MM.1S (cell line): ENCODE results near the gene APBB2.

ENCODE experiments used
- EZH2 ChIP-seq: fragments of 300-600 bp; sonication (generic); optimal IDR thresholded peaks from 2 replicates; pipeline ENCODE3; 2017; ENCODE audit warnings: low read depth, mild to moderate bottlenecking, antibody characterized with exemption, low read length, mixed read lengths
- TF ChIP-seq, protein P1 (sequence below): fragments of 300-600 bp; sonication (generic); IDR thresholded peaks from 2 replicates; pipeline ENCODE4 v1.5.1; 2016; ENCODE audit warnings: antibody characterized with exemption, low read length, mixed read lengths

DNA sequence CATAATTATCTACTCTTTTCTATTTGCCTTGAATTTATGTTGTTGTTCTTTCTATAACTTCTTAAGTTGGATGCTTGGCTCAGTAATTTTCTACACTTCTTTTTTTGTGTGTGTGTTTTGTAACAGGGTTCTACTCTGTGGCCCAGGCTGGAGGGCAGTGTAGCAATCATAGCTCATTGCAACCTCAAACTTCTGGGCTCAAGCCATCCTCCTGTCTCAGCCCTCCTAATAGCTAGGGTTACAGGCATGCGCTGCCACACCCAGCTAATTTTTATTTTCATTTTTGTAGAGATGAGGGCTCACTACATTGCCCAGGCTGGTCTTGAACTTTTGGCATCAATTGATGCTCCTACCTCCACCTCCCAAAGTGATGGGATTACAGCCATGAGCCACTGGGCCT, 21.7 kb upstream of the APBB2 start:
- TF ChIP-seq, protein P1, sequence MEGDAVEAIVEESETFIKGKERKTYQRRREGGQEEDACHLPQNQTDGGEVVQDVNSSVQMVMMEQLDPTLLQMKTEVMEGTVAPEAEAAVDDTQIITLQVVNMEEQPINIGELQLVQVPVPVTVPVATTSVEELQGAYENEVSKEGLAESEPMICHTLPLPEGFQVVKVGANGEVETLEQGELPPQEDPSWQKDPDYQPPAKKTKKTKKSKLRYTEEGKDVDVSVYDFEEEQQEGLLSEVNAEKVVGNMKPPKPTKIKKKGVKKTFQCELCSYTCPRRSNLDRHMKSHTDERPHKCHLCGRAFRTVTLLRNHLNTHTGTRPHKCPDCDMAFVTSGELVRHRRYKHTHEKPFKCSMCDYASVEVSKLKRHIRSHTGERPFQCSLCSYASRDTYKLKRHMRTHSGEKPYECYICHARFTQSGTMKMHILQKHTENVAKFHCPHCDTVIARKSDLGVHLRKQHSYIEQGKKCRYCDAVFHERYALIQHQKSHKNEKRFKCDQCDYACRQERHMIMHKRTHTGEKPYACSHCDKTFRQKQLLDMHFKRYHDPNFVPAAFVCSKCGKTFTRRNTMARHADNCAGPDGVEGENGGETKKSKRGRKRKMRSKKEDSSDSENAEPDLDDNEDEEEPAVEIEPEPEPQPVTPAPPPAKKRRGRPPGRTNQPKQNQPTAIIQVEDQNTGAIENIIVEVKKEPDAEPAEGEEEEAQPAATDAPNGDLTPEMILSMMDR, result no peak
- TF ChIP-seq EZH2, result no peak
